ENCODE results near the gene GATAD2A. TPM values are rescaled to one million over a fixed set of nuclear protein-coding genes. Genes with fewer than 3 reads are reported as not detected.

The GATAD2A gene
- total and polyA plus RNA-seq, 9 of the 15 experiments (the other 6 are each of a cell fraction or from before 2014, with no cell fraction given), result 2.4 to 226 (median 44.2) TPM

- TF ChIP-seq, protein P1, sequence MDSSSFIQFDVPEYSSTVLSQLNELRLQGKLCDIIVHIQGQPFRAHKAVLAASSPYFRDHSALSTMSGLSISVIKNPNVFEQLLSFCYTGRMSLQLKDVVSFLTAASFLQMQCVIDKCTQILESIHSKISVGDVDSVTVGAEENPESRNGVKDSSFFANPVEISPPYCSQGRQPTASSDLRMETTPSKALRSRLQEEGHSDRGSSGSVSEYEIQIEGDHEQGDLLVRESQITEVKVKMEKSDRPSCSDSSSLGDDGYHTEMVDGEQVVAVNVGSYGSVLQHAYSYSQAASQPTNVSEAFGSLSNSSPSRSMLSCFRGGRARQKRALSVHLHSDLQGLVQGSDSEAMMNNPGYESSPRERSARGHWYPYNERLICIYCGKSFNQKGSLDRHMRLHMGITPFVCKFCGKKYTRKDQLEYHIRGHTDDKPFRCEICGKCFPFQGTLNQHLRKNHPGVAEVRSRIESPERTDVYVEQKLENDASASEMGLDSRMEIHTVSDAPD (CRISPR knock-in tag; IDR thresholded peaks at IDR 0.05), result no peak
- TF ChIP-seq YY1 (IDR thresholded peaks at IDR 0.05; ENCODE audit: borderline replicate concordance in 1 of 3, control insufficient read depth in 1 of 3, extremely low read depth in 1 of 3, insufficient read depth in 3 of 3, insufficient read length in 1 of 3, insufficient replicate concordance in 2 of 3, low read depth in 1 of 3, low read length in 2 of 3) (no peak), DEAF1 (CRISPR knock-in tag; IDR thresholded peaks at IDR 0.05) (no peak), ZNF282 (CRISPR knock-in tag; IDR thresholded peaks at IDR 0.05) (no peak), SMAD4 (CRISPR knock-in tag; conservative IDR thresholded peaks at IDR 0.05) (no peak), PATZ1 (CRISPR knock-in tag; IDR thresholded peaks at IDR 0.05; ENCODE audit: borderline replicate concordance) (no peak), TAF9B (IDR thresholded peaks at IDR 0.05; ENCODE audit: partially characterized antibody) (peak; percentile 52), TCFL5 (CRISPR knock-in tag; conservative IDR thresholded peaks at IDR 0.05) (no peak), FOXP1 (CRISPR knock-in tag; IDR thresholded peaks at IDR 0.05) (no peak), SMC3 (conservative IDR thresholded peaks at IDR 0.05; ENCODE audit: insufficient read depth, low read depth, low read length) (no peak), SMAD3 (CRISPR knock-in tag; conservative IDR thresholded peaks at IDR 0.05) (no peak), C11orf30 (IDR thresholded peaks at IDR 0.05; ENCODE audit: low read depth) (no peak), LCOR (CRISPR knock-in tag; IDR thresholded peaks at IDR 0.05) (no peak), SREBF2 (CRISPR knock-in tag; IDR thresholded peaks at IDR 0.05) (no peak), ZSCAN32 (CRISPR knock-in tag; IDR thresholded peaks at IDR 0.05) (no peak)
- TF ChIP-seq, protein P2, sequence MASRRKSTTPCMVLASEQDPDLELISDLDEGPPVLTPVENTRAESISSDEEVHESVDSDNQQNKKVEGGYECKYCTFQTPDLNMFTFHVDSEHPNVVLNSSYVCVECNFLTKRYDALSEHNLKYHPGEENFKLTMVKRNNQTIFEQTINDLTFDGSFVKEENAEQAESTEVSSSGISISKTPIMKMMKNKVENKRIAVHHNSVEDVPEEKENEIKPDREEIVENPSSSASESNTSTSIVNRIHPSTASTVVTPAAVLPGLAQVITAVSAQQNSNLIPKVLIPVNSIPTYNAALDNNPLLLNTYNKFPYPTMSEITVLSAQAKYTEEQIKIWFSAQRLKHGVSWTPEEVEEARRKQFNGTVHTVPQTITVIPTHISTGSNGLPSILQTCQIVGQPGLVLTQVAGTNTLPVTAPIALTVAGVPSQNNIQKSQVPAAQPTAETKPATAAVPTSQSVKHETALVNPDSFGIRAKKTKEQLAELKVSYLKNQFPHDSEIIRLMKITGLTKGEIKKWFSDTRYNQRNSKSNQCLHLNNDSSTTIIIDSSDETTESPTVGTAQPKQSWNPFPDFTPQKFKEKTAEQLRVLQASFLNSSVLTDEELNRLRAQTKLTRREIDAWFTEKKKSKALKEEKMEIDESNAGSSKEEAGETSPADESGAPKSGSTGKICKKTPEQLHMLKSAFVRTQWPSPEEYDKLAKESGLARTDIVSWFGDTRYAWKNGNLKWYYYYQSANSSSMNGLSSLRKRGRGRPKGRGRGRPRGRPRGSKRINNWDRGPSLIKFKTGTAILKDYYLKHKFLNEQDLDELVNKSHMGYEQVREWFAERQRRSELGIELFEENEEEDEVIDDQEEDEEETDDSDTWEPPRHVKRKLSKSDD (conservative IDR thresholded peaks at IDR 0.05; ENCODE audit: low read length), result no peak
- TF ChIP-seq, protein P3, sequence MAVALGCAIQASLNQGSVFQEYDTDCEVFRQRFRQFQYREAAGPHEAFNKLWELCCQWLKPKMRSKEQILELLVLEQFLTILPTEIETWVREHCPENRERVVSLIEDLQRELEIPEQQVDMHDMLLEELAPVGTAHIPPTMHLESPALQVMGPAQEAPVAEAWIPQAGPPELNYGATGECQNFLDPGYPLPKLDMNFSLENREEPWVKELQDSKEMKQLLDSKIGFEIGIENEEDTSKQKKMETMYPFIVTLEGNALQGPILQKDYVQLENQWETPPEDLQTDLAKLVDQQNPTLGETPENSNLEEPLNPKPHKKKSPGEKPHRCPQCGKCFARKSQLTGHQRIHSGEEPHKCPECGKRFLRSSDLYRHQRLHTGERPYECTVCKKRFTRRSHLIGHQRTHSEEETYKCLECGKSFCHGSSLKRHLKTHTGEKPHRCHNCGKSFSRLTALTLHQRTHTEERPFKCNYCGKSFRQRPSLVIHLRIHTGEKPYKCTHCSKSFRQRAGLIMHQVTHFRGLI (CRISPR knock-in tag; IDR thresholded peaks at IDR 0.05), result no peak
These were observed 32.6 kb upstream of the GATAD2A start (continued) for GRCh38 chr19:19372656-19373416.
